ENCODE data around the gene APRT. TPM values are rescaled to one million over a fixed set of nuclear protein-coding genes. Genes with fewer than 3 reads are reported as not detected.
A peak's percentile ranks its signal among the peaks of the same experiment; 100 is the strongest.

The APRT gene
- total and polyA plus RNA-seq, 12 donors: 20.8 to 166 (median 36.9) TPM

DNA sequence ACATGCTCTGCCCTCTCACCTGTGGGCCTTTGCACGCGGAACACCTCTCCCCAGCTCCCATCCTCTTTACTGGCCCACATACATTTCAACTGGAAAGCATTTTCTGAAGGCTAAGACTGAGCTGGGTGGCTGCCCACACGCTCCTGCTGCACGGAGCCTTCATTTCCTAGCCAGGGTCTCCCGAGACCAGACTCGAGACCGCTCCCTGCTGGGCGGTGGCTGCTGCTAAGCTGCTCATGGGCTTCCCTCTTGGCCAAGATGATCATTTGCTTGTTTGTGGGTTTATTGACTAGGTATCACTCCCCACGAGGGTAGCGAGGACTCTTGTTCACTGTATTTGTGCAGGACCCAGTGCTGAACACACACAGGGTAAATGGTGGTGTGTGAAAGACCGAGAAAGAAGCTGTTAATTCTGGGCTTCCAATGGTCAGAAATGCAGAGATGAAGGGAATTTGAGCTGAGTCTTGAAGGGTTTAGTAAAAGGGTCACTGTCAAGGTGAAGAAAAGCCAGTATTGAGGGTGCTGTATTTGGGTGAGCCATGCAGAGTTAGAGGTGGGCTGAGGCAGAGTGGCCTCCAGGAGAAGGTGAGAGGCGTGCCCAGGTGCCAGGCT is 46.1 kb upstream of the APRT start:
- intact Hi-C loops (cut with DNase I): loop anchor here in 6 of 10 donors (1.0 to 5.0 kb wide), 4 partner anchors 41 to 47 kb away; partner anchors contain the start of gene APRT (in 4 of the 6)
- TF ChIP-seq, protein P1, sequence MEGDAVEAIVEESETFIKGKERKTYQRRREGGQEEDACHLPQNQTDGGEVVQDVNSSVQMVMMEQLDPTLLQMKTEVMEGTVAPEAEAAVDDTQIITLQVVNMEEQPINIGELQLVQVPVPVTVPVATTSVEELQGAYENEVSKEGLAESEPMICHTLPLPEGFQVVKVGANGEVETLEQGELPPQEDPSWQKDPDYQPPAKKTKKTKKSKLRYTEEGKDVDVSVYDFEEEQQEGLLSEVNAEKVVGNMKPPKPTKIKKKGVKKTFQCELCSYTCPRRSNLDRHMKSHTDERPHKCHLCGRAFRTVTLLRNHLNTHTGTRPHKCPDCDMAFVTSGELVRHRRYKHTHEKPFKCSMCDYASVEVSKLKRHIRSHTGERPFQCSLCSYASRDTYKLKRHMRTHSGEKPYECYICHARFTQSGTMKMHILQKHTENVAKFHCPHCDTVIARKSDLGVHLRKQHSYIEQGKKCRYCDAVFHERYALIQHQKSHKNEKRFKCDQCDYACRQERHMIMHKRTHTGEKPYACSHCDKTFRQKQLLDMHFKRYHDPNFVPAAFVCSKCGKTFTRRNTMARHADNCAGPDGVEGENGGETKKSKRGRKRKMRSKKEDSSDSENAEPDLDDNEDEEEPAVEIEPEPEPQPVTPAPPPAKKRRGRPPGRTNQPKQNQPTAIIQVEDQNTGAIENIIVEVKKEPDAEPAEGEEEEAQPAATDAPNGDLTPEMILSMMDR (IDR thresholded peaks at IDR 0.05): peak; percentile 40 to 78 (median 69)
- Histone ChIP-seq H3K4me3 (peak overlapping the region; percentile 71 to 99 (median 93)), H3K27me3 (no peaks in the 10 kb centered on the region), H3K27ac (peak overlapping the region; percentile 32 to 88 (median 82)), H3K36me3 (peaks cover 0 to 53% (median 21%) of the 10 kb centered on the region in 9 donors), H3K9me3 (no peaks in the 10 kb centered on the region), H3K4me1 (peaks cover 10 to 48% (median 22%) of the 10 kb centered on the region in 9 donors)
- DNase-seq: peak; percentile 67 to 81
- 17 to 18% methylated on average over 12 of the region's 12 CpGs for WGBS, 2 donors
- peak; percentile 42 to 85 (median 70) for ATAC-seq

DNA sequence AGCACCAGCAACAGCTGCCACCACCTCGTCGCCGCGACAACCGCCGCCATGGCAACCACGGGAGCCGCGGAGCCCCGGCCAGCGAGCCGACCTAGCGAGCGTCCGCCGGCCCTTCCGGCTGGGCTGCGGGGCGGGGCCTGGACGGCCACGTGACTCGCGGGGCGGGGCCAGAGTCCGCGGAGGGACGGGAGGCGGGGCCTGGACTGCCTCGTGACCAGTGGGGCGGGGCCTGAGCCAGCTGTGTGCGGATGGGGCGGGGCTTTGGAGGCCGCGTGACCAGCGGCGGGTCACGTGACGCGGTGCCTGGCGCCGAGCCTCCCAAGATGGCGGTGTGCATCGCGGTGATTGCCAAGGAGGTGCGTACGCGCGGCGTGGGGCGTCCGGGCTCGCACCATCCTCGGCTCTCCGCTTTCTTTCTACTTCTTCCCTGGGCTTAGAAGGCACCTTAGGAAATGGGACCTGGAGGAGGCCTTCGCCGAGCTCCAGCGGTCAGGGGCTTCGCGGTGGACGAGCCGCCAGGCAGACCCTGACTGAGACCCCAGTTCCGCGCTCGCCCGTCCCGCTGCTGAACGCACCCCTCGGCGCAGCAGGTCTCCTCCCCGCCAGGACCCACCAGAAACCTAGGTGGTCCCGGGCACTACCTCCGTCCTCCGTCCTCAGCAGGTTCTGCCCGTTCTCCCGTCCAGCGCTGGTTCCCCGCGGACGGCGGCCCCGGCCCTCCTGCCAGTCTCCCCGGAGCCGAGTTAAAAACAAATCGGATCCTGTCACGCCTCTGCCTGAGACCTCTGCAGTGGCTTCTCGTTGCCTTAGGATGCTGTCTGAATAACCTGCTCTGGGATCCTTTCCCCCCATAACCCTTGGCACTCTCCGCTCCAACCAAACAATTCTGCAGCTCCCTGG is 45.4 kb upstream of the APRT start, which contains the start of the genes GALNS and TRAPPC2L:
TSS of gene GALNS (minus strand) at position 120 of the 900 bp plus-strand sequence. CDS start at position 50, 70 bp downstream.
TSS of gene TRAPPC2L (plus strand) at position 300 of the 900 bp plus-strand sequence. CDS start at position 324, 24 bp downstream.
- Histone ChIP-seq H3K4me1 (peaks cover 10 to 50% (median 22%) of the 10 kb centered on the region in 9 donors), H3K27me3 (no peaks in the 10 kb centered on the region), H3K36me3 (peaks cover 0 to 50% (median 21%) of the 10 kb centered on the region in 9 donors), H3K9me3 (no peaks in the 10 kb centered on the region), H3K27ac (peak within 1 kb of the TSS; percentile 32 to 88 (median 82)), H3K4me3 (peak within 1 kb of the TSS; percentile 71 to 99 (median 93))
- ATAC-seq (peak; percentile 97 to 98 (median 98)), DNase-seq (peak; percentile 99 to 100)
- WGBS, 2 donors: 0 to 1% methylated on average over 78 to 87 of the region's 87 CpGs
- TF ChIP-seq, protein P1 (IDR thresholded peaks at IDR 0.05): no peak
- intact Hi-C loops (cut with DNase I): loop anchor here in 6 of 10 donors (1.0 to 5.0 kb wide), 4 partner anchors 40 to 46 kb away; partner anchors contain the start of gene APRT (in 4 of the 6)

DNA sequence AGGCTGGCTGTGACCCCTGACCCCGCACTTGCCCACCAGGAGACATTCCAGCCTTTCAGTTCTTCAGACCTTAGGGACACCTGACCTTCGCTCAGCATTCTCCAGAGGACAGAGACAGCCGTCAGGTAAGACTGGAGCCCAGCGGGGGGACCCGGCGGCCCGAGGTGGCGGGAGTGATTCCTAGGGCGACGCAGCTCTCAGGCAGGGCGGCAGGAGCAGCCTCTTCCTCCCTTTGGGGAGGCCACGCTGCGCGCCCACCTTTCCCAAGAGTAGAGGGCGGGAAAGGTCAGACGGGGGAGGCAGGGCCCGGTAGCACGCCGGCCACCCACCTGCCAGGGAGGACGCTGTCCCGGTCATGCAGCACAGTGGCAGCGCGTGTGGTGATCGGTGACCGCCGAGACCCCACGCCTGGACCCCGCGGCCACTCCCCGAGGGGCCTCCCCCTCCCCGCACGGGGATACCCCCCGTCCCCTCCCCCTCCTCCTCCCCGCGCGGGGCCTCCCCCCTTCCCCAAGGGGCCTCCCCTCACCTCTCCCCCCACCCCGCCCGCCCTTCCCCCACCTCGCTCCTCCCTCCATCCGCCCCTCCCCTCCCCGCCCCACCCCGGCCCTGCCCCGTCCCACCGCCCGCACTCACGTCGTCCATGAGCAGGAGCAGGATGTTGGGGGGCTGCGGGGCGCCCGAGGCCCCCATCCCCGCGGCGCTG is 44.5 kb upstream of the APRT start:
- Histone ChIP-seq H3K4me1 (peaks cover 10 to 50% (median 22%) of the 10 kb centered on the region in 9 donors), H3K4me3 (peak overlapping the region; percentile 71 to 99 (median 93)), H3K9me3 (no peaks in the 10 kb centered on the region), H3K27ac (peak overlapping the region in 9 of 10 donors; percentile 70 to 88 (median 82)), H3K36me3 (peaks cover 0 to 49% (median 14%) of the 10 kb centered on the region in 9 donors), H3K27me3 (no peaks in the 10 kb centered on the region)
- DNase-seq (peak in 1 of 2 donors; percentile 42), ATAC-seq (peak in 5 of 8 donors; percentile 2 to 48 (median 13))
- TF ChIP-seq, protein P1 (IDR thresholded peaks at IDR 0.05): no peak
- WGBS, 2 donors: 13 to 14% methylated on average over 33 to 42 of the region's 53 CpGs
- intact Hi-C loops (cut with DNase I): loop anchor here in 5 of 10 donors (2.0 to 5.0 kb wide), 3 partner anchors 39 to 45 kb away; partner anchors contain the start of gene APRT (in 4 of the 5)

All from heart right ventricle (tissue), 16 donors.